Liver (tissue), 9 donors: ENCODE results near the gene CFAP53. TPM values are rescaled to one million over a fixed set of nuclear protein-coding genes. Genes with fewer than 3 reads are reported as not detected.

Experiments used
- DNase-seq: peaks from one replicate; pipeline ENCODE4 v3.0.0-alpha.2; 2017; ENCODE audit warnings: low spot score
- H3K27ac ChIP-seq, 2 donors: one replicate each; pipeline ENCODE4 v1.7.0; 2013; ENCODE audit warnings: inconsistent platforms in 2 of 2, low read length in 2 of 2, control low read depth in 1 of 2, low read depth in 1 of 2, mild to moderate bottlenecking in 1 of 2
- H3K27me3 ChIP-seq, 4 donors: one replicate each; pipeline versions ENCODE4 v1.6.1 to v1.7.0; 2013; ENCODE audit warnings: low read length in 3 of 4, inconsistent platforms in 1 of 4, mild to moderate bottlenecking in 1 of 4, moderate library complexity in 1 of 4; ENCODE audit not compliant: control insufficient read depth in 4 of 4, insufficient read depth in 4 of 4
- H3K36me3 ChIP-seq, 4 donors: one replicate each; pipeline versions ENCODE4 v1.6.1 to v1.7.0; 2013; ENCODE audit warnings: low read length in 3 of 4, mild to moderate bottlenecking in 3 of 4, low read depth in 1 of 4, moderate library complexity in 1 of 4; ENCODE audit not compliant: control insufficient read depth in 4 of 4, insufficient read depth in 3 of 4
- H3K4me1 ChIP-seq, 4 donors: one replicate each; pipeline versions ENCODE4 v1.6.1 to v1.7.0; 2013; ENCODE audit warnings: low read length in 3 of 4, mild to moderate bottlenecking in 3 of 4, moderate library complexity in 1 of 4; ENCODE audit not compliant: control insufficient read depth in 4 of 4, insufficient read depth in 4 of 4
- H3K4me3 ChIP-seq, 3 donors: one replicate each; pipeline versions ENCODE4 v1.6.1 to v1.7.0; 2013; ENCODE audit warnings: low read length in 3 of 3, control low read depth in 1 of 3, low read depth in 1 of 3, mild to moderate bottlenecking in 1 of 3
- H3K9ac ChIP-seq, 2 donors: one replicate each; pipeline ENCODE4 v1.7.0; 2013; ENCODE audit warnings: low read length in 2 of 2, mild to moderate bottlenecking in 2 of 2, moderate library complexity in 2 of 2, control low read depth in 1 of 2, low read depth in 1 of 2
- H3K9me3 ChIP-seq, 4 donors: one replicate each; pipeline versions ENCODE4 v1.6.1 to v1.7.0; 2013; ENCODE audit warnings: low read length in 3 of 4; ENCODE audit not compliant: control insufficient read depth in 4 of 4
- ATF3 ChIP-seq: IDR thresholded peaks from 2 replicates; pipeline ENCODE4 v1.6.1; 2016; ENCODE audit warnings: antibody characterized with exemption
- CTCF ChIP-seq: fragments of 150-350 bp; IDR thresholded peaks from 2 replicates; pipeline ENCODE4 v1.5.1; 2017; ENCODE audit warnings: improper control_type of control experiment, low read depth, low read length; ENCODE audit not compliant: missing input control
- EGR1 ChIP-seq, 2 donors: IDR thresholded peaks; 2 replicates each; pipeline ENCODE4 v1.6.1; 2016 to 2018; ENCODE audit warnings: antibody characterized with exemption in 2 of 2, low read depth in 2 of 2
- FOXA1 ChIP-seq: IDR thresholded peaks from 2 replicates; pipeline ENCODE4 v1.6.1; 2016; ENCODE audit warnings: antibody characterized with exemption
- FOXA2 ChIP-seq: IDR thresholded peaks from 2 replicates; pipeline ENCODE4 v1.6.1; 2016; ENCODE audit warnings: antibody characterized with exemption
- GABPA ChIP-seq, 2 donors: IDR thresholded peaks in 1 of 2; conservative IDR thresholded peaks in 1 of 2; 2 replicates each; pipeline ENCODE4 v1.6.1; 2016; ENCODE audit warnings: antibody characterized with exemption in 2 of 2, mild to moderate bottlenecking in 1 of 2, moderate library complexity in 1 of 2
- HNF4A ChIP-seq, 2 donors: conservative IDR thresholded peaks; 2 replicates each; pipeline ENCODE4 v1.6.1; 2016; ENCODE audit warnings: antibody characterized with exemption in 2 of 2, mild to moderate bottlenecking in 2 of 2
- HNF4G ChIP-seq: IDR thresholded peaks from 2 replicates; pipeline ENCODE4 v1.6.1; 2016; ENCODE audit warnings: antibody characterized with exemption
- MAX ChIP-seq: IDR thresholded peaks from 2 replicates; pipeline ENCODE4 v1.6.1; 2016; ENCODE audit warnings: antibody characterized with exemption
- NR2F2 ChIP-seq: IDR thresholded peaks from 2 replicates; pipeline ENCODE4 v1.6.1; 2016; ENCODE audit warnings: antibody characterized with exemption
- RAD21 ChIP-seq, 2 donors: IDR thresholded peaks; 2 replicates each; pipeline ENCODE4 v1.6.1; 2016; ENCODE audit warnings: antibody characterized with exemption in 2 of 2, mild to moderate bottlenecking in 2 of 2
- RXRA ChIP-seq, 2 donors: IDR thresholded peaks; 2 replicates each; pipeline ENCODE4 v1.6.1; 2017 to 2018; ENCODE audit warnings: antibody characterized with exemption in 2 of 2, mild to moderate bottlenecking in 1 of 2
- SP1 ChIP-seq: IDR thresholded peaks from 2 replicates; pipeline ENCODE4 v1.6.1; 2018; ENCODE audit warnings: antibody characterized with exemption, mild to moderate bottlenecking
- TAF1 ChIP-seq: conservative IDR thresholded peaks from 2 replicates; pipeline ENCODE4 v1.6.1; 2016; ENCODE audit warnings: antibody characterized with exemption, mild to moderate bottlenecking
- YY1 ChIP-seq: IDR thresholded peaks from 2 replicates; pipeline ENCODE4 v1.6.1; 2016; ENCODE audit warnings: antibody characterized with exemption, mild to moderate bottlenecking
- WGBS: extraction: QIAGEN DNeasy Blood & Tissue Kit; methylation state at CpG from one replicate; pipeline ENCODE4 v1.1.7; 2013; 5-methylcytosine and 5-hydroxymethylcytosine counted together
- polyA plus RNA-seq, 2 donors: library from polyadenylated mRNA; stranded (reverse) in 1 of 2; unstranded in 1 of 2; fragments of 200-250 nt in 1 of 2; fragments of >200 nt in 1 of 2; fragmentation: Nextera tagmentation in 1 of 2; extraction: Ambion mirVana in 1 of 2; gene quantifications; one replicate each; pipeline versions ENCODE4 v1.2.1 to v1.2.3, GENCODE V29; 2013 to 2015
- total RNA-seq, 2 donors: library from RNA; depleted of rRNA; stranded (reverse); fragments of >200 nt; gene quantifications; one replicate each; pipeline ENCODE4 v1.2.3, GENCODE V29; 2014
- TF ChIP-seq, protein P1 (sequence below): IDR thresholded peaks from 2 replicates; pipeline ENCODE4 v1.6.1; 2016; ENCODE audit warnings: antibody characterized with exemption
- TF ChIP-seq, protein P2 (sequence below): IDR thresholded peaks from 2 replicates; pipeline ENCODE4 v1.6.1; 2016; ENCODE audit warnings: antibody characterized with exemption, mild to moderate bottlenecking
- donor health status: healthy.
- donor health status: healthy.
- donor health status: healthy.
- donor health status: healthy.
- donor health status: healthy.

Gene CFAP53
- total and polyA plus RNA-seq, 4 donors = 0.05 to 0.14 (median 0.09) TPM

GRCh38 chr18:50273203-50274043 lies 7.1 kb upstream of the CFAP53 start:
- Histone ChIP-seq H3K9ac (no peak overlapping the region), H3K27ac (no peak overlapping the region), H3K27me3 (no peaks in the 10 kb centered on the region), H3K4me3 (no peak overlapping the region), H3K36me3 (peaks cover 29 to 83% (median 71%) of the 10 kb centered on the region in 4 donors), H3K9me3 (no peaks in the 10 kb centered on the region), H3K4me1 (no peaks in the 10 kb centered on the region)
- 94% methylated on average over 23 of the region's 23 CpGs for WGBS
- no peak for DNase-seq
- TF ChIP-seq HNF4A (conservative IDR thresholded peaks at IDR 0.05) = no peak
- TF ChIP-seq MAX = no peak
- TF ChIP-seq, protein P1, sequence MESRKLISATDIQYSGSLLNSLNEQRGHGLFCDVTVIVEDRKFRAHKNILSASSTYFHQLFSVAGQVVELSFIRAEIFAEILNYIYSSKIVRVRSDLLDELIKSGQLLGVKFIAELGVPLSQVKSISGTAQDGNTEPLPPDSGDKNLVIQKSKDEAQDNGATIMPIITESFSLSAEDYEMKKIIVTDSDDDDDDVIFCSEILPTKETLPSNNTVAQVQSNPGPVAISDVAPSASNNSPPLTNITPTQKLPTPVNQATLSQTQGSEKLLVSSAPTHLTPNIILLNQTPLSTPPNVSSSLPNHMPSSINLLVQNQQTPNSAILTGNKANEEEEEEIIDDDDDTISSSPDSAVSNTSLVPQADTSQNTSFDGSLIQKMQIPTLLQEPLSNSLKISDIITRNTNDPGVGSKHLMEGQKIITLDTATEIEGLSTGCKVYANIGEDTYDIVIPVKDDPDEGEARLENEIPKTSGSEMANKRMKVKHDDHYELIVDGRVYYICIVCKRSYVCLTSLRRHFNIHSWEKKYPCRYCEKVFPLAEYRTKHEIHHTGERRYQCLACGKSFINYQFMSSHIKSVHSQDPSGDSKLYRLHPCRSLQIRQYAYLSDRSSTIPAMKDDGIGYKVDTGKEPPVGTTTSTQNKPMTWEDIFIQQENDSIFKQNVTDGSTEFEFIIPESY = no peak
- no peak for TF ChIP-seq EGR1 (IDR thresholded peaks at IDR 0.05; ENCODE audit: low read depth in 2 of 2)
- no peak for TF ChIP-seq GABPA (IDR thresholded peaks at IDR 0.05 in 1 of 2, conservative IDR thresholded peaks at IDR 0.05 in 1 of 2)
- TF ChIP-seq FOXA2 = no peak
- TF ChIP-seq ATF3 = no peak
- no peak for TF ChIP-seq YY1
- no peak for TF ChIP-seq SP1
- no peak for TF ChIP-seq CTCF
- TF ChIP-seq RXRA (IDR thresholded peaks at IDR 0.05) = no peak
- TF ChIP-seq HNF4G = no peak
- no peak for TF ChIP-seq FOXA1
- no peak for TF ChIP-seq TAF1
- TF ChIP-seq NR2F2 = no peak
- TF ChIP-seq, protein P2, sequence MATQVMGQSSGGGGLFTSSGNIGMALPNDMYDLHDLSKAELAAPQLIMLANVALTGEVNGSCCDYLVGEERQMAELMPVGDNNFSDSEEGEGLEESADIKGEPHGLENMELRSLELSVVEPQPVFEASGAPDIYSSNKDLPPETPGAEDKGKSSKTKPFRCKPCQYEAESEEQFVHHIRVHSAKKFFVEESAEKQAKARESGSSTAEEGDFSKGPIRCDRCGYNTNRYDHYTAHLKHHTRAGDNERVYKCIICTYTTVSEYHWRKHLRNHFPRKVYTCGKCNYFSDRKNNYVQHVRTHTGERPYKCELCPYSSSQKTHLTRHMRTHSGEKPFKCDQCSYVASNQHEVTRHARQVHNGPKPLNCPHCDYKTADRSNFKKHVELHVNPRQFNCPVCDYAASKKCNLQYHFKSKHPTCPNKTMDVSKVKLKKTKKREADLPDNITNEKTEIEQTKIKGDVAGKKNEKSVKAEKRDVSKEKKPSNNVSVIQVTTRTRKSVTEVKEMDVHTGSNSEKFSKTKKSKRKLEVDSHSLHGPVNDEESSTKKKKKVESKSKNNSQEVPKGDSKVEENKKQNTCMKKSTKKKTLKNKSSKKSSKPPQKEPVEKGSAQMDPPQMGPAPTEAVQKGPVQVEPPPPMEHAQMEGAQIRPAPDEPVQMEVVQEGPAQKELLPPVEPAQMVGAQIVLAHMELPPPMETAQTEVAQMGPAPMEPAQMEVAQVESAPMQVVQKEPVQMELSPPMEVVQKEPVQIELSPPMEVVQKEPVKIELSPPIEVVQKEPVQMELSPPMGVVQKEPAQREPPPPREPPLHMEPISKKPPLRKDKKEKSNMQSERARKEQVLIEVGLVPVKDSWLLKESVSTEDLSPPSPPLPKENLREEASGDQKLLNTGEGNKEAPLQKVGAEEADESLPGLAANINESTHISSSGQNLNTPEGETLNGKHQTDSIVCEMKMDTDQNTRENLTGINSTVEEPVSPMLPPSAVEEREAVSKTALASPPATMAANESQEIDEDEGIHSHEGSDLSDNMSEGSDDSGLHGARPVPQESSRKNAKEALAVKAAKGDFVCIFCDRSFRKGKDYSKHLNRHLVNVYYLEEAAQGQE = no peak
- no peak for TF ChIP-seq RAD21 (IDR thresholded peaks at IDR 0.05)
